ENCODE measurements around the gene CRYBG3.
"Not testable (repeated sequence)": the region's sequence is repeated elsewhere in the genome, so short reads cannot be mapped to it uniquely, and the experiment has no call there.

The CRYBG3 gene

GRCh38 chr3:97895216-97895615 lies 73.4 kb downstream of the CRYBG3 start:
- DNase-seq (ENCODE audit: low read depth in 3 of 3, low spot score in 1 of 3), result no peak

- DNase-seq (ENCODE audit: low read depth in 3 of 3, low spot score in 1 of 3), result no peak
Observed at GRCh38 chr3:97896129-97896528, 74.3 kb downstream of the CRYBG3 start.

- DNase-seq (ENCODE audit: low read depth in 3 of 3, low spot score in 1 of 3), result no peak
Observed at GRCh38 chr3:97896547-97896946, 74.7 kb downstream of the CRYBG3 start.

GRCh38 chr3:97899331-97899730 lies 77.5 kb downstream of the CRYBG3 start:
- DNase-seq (ENCODE audit: low read depth in 3 of 3, low spot score in 1 of 3), result no peak

GRCh38 chr3:97901313-97902248 lies 79.8 kb downstream of the CRYBG3 start:
- DNase-seq (ENCODE audit: low read depth in 3 of 3, low spot score in 1 of 3), result no peak

GRCh38 chr3:97909830-97910229 lies 88.0 kb downstream of the CRYBG3 start:
- not testable (repeated sequence) for DNase-seq (ENCODE audit: low read depth in 3 of 3, low spot score in 1 of 3)

GRCh38 chr3:97910236-97910831 lies 88.5 kb downstream of the CRYBG3 start:
- DNase-seq (ENCODE audit: low read depth in 3 of 3, low spot score in 1 of 3), result not testable (repeated sequence)

GRCh38 chr3:97910931-97911351 lies 89.1 kb downstream of the CRYBG3 start:
- DNase-seq (ENCODE audit: low read depth in 3 of 3, low spot score in 1 of 3), result no peak

GRCh38 chr3:97911459-97911858 lies 89.6 kb downstream of the CRYBG3 start:
- no peak for DNase-seq (ENCODE audit: low read depth in 3 of 3, low spot score in 1 of 3)

- DNase-seq (ENCODE audit: low read depth in 3 of 3, low spot score in 1 of 3), result no peak
Observed at GRCh38 chr3:97914388-97914787, 92.6 kb downstream of the CRYBG3 start.

- DNase-seq (ENCODE audit: low read depth in 3 of 3, low spot score in 1 of 3), result no peak
Observed at GRCh38 chr3:97916576-97916975, 94.8 kb downstream of the CRYBG3 start.

- DNase-seq (ENCODE audit: low read depth in 3 of 3, low spot score in 1 of 3), result no peak
Observed at GRCh38 chr3:97917813-97918536, 96.2 kb downstream of the CRYBG3 start.

GRCh38 chr3:97927704-97928103 lies 105.9 kb downstream of the CRYBG3 start:
- no peak for DNase-seq (ENCODE audit: low read depth in 3 of 3, low spot score in 1 of 3)

- no peak for DNase-seq (ENCODE audit: low read depth in 3 of 3, low spot score in 1 of 3)
Observed at GRCh38 chr3:97928986-97929385, 107.2 kb downstream of the CRYBG3 start.

- no peak for DNase-seq (ENCODE audit: low read depth in 3 of 3, low spot score in 1 of 3)
Observed at GRCh38 chr3:97930018-97930417, 108.2 kb downstream of the CRYBG3 start.

GRCh38 chr3:97931218-97931617 lies 109.4 kb downstream of the CRYBG3 start:
- no peak for DNase-seq (ENCODE audit: low read depth in 3 of 3, low spot score in 1 of 3)

- DNase-seq (ENCODE audit: low read depth in 3 of 3, low spot score in 1 of 3), result no peak
Observed at GRCh38 chr3:97932387-97932801, 110.6 kb downstream of the CRYBG3 start.

- DNase-seq (ENCODE audit: low read depth in 3 of 3, low spot score in 1 of 3), result no peak
Observed at GRCh38 chr3:97934980-97935695, 113.3 kb downstream of the CRYBG3 start.

- no peak for DNase-seq (ENCODE audit: low read depth in 3 of 3, low spot score in 1 of 3)
Observed at GRCh38 chr3:97935842-97936241, 114.0 kb downstream of the CRYBG3 start.

- DNase-seq (ENCODE audit: low read depth in 3 of 3, low spot score in 1 of 3), result no peak
Observed at GRCh38 chr3:97937205-97937604, 115.4 kb downstream of the CRYBG3 start.

GRCh38 chr3:97938444-97938843 lies 116.6 kb downstream of the CRYBG3 start:
- no peak for DNase-seq (ENCODE audit: low read depth in 3 of 3, low spot score in 1 of 3)

All from stimulated activated CD4-positive, alpha-beta T cell treated with anti-CD3 and anti-CD28 coated beads, TNF-alpha, amount 100 ng/mL, for 1 hour (primary cell).